ENCODE data around the gene PADI1. TPM values are rescaled to one million over a fixed set of nuclear protein-coding genes. Genes with fewer than 3 reads are reported as not detected.

Gene PADI1
- polyA plus RNA-seq, 1 donor from 2014 or later, result 0.66 TPM

DNA sequence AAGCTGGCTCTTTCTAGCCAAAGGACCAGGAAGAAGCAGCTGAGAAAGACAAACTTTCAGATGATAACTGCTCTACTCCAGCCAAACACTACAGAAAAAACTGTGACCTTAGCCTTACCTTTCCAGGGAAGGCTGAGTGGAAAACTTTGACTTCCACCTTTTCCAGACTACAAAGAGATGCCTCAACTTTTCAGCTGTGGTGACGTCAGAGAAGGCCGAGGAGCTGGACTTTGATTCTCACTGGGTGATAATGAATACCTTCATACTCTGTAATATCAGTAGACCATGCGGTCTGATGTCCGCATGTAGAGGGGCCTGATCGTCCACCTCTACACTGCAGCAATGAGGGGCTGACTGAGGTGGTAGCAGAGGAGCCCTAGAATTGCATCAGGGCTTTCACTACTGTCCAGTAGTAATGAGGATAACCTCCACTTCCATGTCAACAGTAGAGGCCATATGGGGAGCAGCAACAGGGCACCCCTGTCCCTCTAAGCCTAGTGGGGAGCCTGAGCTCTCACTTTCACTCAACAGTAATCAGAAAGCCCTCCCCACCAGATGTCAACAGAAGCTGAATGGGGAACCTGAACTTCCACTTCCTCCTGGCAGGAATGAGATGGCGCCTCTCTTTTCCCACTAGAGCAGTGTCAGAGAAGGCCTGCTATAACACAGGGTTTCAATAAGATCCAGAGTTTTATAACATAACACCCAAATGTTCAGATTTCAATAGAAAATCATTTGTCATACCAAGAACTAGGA lies 28.4 kb upstream of the PADI1 start:
- H3K27ac ChIP-seq (ENCODE audit: low read length), result no peak overlapping the region
- TF ChIP-seq EZH2 (IDR thresholded peaks at IDR 0.05; ENCODE audit: borderline replicate concordance, insufficient read depth, low read length, poor library complexity, severe bottlenecking) (no peak), SMC3 (conservative IDR thresholded peaks at IDR 0.05; ENCODE audit: poor library complexity) (no peak), EP300 (conservative IDR thresholded peaks at IDR 0.05; ENCODE audit: poor library complexity, severe bottlenecking) (no peak), RAD21 (conservative IDR thresholded peaks at IDR 0.05) (no peak), TAF1 (IDR thresholded peaks at IDR 0.05; ENCODE audit: low read depth) (no peak), MXI1 (conservative IDR thresholded peaks at IDR 0.05; ENCODE audit: poor library complexity, severe bottlenecking) (no peak), POLR2AphosphoS5 (IDR thresholded peaks at IDR 0.05) (no peak)
- TF ChIP-seq, protein P1, sequence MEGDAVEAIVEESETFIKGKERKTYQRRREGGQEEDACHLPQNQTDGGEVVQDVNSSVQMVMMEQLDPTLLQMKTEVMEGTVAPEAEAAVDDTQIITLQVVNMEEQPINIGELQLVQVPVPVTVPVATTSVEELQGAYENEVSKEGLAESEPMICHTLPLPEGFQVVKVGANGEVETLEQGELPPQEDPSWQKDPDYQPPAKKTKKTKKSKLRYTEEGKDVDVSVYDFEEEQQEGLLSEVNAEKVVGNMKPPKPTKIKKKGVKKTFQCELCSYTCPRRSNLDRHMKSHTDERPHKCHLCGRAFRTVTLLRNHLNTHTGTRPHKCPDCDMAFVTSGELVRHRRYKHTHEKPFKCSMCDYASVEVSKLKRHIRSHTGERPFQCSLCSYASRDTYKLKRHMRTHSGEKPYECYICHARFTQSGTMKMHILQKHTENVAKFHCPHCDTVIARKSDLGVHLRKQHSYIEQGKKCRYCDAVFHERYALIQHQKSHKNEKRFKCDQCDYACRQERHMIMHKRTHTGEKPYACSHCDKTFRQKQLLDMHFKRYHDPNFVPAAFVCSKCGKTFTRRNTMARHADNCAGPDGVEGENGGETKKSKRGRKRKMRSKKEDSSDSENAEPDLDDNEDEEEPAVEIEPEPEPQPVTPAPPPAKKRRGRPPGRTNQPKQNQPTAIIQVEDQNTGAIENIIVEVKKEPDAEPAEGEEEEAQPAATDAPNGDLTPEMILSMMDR (IDR thresholded peaks at IDR 0.05; ENCODE audit: poor library complexity, severe bottlenecking), result no peak
- TF ChIP-seq, protein P2, sequence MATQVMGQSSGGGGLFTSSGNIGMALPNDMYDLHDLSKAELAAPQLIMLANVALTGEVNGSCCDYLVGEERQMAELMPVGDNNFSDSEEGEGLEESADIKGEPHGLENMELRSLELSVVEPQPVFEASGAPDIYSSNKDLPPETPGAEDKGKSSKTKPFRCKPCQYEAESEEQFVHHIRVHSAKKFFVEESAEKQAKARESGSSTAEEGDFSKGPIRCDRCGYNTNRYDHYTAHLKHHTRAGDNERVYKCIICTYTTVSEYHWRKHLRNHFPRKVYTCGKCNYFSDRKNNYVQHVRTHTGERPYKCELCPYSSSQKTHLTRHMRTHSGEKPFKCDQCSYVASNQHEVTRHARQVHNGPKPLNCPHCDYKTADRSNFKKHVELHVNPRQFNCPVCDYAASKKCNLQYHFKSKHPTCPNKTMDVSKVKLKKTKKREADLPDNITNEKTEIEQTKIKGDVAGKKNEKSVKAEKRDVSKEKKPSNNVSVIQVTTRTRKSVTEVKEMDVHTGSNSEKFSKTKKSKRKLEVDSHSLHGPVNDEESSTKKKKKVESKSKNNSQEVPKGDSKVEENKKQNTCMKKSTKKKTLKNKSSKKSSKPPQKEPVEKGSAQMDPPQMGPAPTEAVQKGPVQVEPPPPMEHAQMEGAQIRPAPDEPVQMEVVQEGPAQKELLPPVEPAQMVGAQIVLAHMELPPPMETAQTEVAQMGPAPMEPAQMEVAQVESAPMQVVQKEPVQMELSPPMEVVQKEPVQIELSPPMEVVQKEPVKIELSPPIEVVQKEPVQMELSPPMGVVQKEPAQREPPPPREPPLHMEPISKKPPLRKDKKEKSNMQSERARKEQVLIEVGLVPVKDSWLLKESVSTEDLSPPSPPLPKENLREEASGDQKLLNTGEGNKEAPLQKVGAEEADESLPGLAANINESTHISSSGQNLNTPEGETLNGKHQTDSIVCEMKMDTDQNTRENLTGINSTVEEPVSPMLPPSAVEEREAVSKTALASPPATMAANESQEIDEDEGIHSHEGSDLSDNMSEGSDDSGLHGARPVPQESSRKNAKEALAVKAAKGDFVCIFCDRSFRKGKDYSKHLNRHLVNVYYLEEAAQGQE (IDR thresholded peaks at IDR 0.05; ENCODE audit: borderline replicate concordance), result no peak
- H4K20me1 ChIP-seq (ENCODE audit: insufficient read depth), result no peaks in the 10 kb centered on the region
- no peak overlapping the region for H3K4me3 ChIP-seq (ENCODE audit: low read length)
- H3K27me3 ChIP-seq (ENCODE audit: insufficient read depth, low read depth, low read length), result no peaks in the 10 kb centered on the region
- no peaks in the 10 kb centered on the region for H3K9me2 ChIP-seq (ENCODE audit: insufficient read depth, low read length)
- no peaks in the 10 kb centered on the region for H3K9me3 ChIP-seq (ENCODE audit: low read length)
- H3K79me2 ChIP-seq (replicated peaks; ENCODE audit: insufficient read depth, low read length), result no peaks in the 10 kb centered on the region
- H2AFZ ChIP-seq (ENCODE audit: low read depth, low read length), result no peak overlapping the region
- no peaks in the 10 kb centered on the region for H3F3A ChIP-seq (ENCODE audit: insufficient read depth, low read length, poor library complexity, severe bottlenecking)
- H3K4me2 ChIP-seq (ENCODE audit: low read length), result no peak overlapping the region
- H3K9ac ChIP-seq (ENCODE audit: low read length), result no peak overlapping the region
- H3K36me3 ChIP-seq (ENCODE audit: insufficient read depth, low read length), result no peaks in the 10 kb centered on the region

GRCh38 chr1:17177651-17178050 lies 27.3 kb upstream of the PADI1 start:
- Histone ChIP-seq H3K9me2 (ENCODE audit: insufficient read depth, low read length) (no peaks in the 10 kb centered on the region), H3K27ac (ENCODE audit: low read length) (no peak overlapping the region), H3K27me3 (ENCODE audit: insufficient read depth, low read depth, low read length) (no peaks in the 10 kb centered on the region), H3K9ac (ENCODE audit: low read length) (no peak overlapping the region), H3K9me3 (ENCODE audit: low read length) (no peaks in the 10 kb centered on the region), H3F3A (ENCODE audit: insufficient read depth, low read length, poor library complexity, severe bottlenecking) (no peaks in the 10 kb centered on the region), H3K4me2 (ENCODE audit: low read length) (no peak overlapping the region), H4K20me1 (ENCODE audit: insufficient read depth) (no peaks in the 10 kb centered on the region), H3K4me3 (ENCODE audit: low read length) (no peak overlapping the region), H3K36me3 (ENCODE audit: insufficient read depth, low read length) (no peaks in the 10 kb centered on the region), H3K79me2 (replicated peaks; ENCODE audit: insufficient read depth, low read length) (no peaks in the 10 kb centered on the region), H2AFZ (ENCODE audit: low read depth, low read length) (no peak overlapping the region)
- TF ChIP-seq, protein P1 (IDR thresholded peaks at IDR 0.05; ENCODE audit: poor library complexity, severe bottlenecking), result no peak
- no peak for TF ChIP-seq RAD21 (conservative IDR thresholded peaks at IDR 0.05)
- no peak for TF ChIP-seq EZH2 (IDR thresholded peaks at IDR 0.05; ENCODE audit: borderline replicate concordance, insufficient read depth, low read length, poor library complexity, severe bottlenecking)
- TF ChIP-seq MXI1 (conservative IDR thresholded peaks at IDR 0.05; ENCODE audit: poor library complexity, severe bottlenecking), result no peak
- TF ChIP-seq, protein P2 (IDR thresholded peaks at IDR 0.05; ENCODE audit: borderline replicate concordance), result no peak
- no peak for TF ChIP-seq SMC3 (conservative IDR thresholded peaks at IDR 0.05; ENCODE audit: poor library complexity)
- no peak for TF ChIP-seq EP300 (conservative IDR thresholded peaks at IDR 0.05; ENCODE audit: poor library complexity, severe bottlenecking)
- no peak for TF ChIP-seq TAF1 (IDR thresholded peaks at IDR 0.05; ENCODE audit: low read depth)
- no peak for TF ChIP-seq POLR2AphosphoS5 (IDR thresholded peaks at IDR 0.05)

All from neural cell (in vitro differentiated cells).